Right renal pelvis (tissue), 4 donors: ENCODE results near the gene DNAJC5. TPM values are rescaled to one million over a fixed set of nuclear protein-coding genes. Genes with fewer than 3 reads are reported as not detected.
"Not testable (repeated sequence)": the region's sequence is repeated elsewhere in the genome, so short reads cannot be mapped to it uniquely, and the experiment has no call there.

Source experiments
- DNase-seq, 4 donors: peaks; one replicate each; pipeline ENCODE4 v3.0.0-alpha.2; 2013; ENCODE audit warnings: low read depth in 4 of 4, low spot score in 3 of 4, missing footprints in 1 of 4
- polyA plus RNA-seq, 4 donors: library from polyadenylated mRNA; unstranded; fragments of 120-200 nt; gene quantifications; one replicate each; pipeline ENCODE4 v1.2.1, GENCODE V29; 2013; ENCODE audit not compliant: insufficient read length in 4 of 4

The DNAJC5 gene
- polyA plus RNA-seq, 4 donors, result 28.3 to 34.5 (median 31.1) TPM

GRCh38 chr20:63900413-63900812 lies 5.5 kb downstream of the DNAJC5 start:
- DNase-seq, result no peak

DNA sequence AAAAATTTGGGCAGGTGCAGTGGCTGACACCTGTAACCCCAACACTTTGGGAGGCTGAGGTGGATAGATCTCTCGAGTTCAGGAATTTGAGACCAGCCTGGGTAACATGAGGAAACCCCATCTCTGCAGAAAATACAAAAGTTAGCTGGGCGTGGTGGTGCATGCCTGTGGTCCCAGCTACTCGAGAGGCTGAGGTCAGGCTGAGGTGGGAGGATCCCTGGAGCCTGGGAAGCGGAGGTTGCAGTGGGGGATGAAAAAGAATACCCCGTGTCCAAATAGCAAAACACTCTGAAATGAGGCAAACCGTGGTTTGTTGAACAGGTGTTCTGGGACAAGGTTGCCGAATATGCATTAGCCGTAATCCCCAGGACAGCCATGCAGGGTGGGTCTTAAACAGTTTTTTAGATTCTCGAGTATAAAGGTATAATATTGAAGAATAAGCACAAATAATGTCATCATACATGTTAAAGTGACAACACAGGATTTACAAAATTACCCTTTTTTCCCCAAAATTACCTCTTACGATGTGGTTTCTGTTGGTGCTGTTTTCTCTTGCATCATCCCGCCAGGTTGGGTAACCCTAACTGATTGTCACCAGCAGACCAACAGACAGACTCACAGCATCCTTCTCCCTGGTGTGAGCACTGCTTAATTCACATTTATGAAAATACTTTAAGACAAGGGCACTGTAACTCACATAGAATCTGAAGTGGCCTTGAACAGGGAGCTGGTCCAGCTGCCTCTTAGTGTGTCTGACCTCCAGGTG lies 9.1 kb downstream of the DNAJC5 start:
- DNase-seq, result no peak

DNA sequence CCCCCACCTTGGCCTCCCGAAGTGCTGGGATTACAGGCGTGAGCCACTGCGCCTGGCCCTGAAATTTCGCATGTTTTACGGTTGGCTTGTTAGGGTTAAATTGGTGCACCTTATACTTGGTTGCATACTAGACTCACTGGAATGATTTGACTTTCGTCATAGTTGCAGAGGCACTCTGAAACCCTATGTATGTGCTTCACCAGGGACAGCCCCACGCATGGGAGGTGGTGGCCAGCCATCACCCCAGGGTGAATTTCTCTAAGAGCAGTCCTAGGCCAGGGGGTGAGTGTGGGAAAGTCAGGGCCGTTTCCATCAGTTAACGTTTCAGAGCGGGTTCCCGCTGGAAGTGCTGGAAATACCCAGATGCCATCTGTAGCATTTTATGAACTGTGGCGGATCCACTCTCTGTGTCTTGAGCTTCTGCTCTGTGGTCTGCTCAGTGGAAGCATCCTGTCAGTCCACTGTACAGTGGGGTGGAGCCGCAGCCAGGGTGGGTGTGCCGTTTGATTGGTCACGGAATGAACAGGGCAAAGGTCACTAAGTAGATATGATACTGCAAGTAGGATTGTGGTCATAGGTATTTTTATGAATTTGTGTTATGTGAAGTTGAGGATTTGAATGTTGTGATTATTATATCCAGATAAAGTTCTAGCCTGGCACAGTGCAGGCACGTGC lies 13.2 kb downstream of the DNAJC5 start:
- DNase-seq, result no peak

- no peak for DNase-seq
Observed at GRCh38 chr20:63911176-63911575, 16.2 kb downstream of the DNAJC5 start.

DNA sequence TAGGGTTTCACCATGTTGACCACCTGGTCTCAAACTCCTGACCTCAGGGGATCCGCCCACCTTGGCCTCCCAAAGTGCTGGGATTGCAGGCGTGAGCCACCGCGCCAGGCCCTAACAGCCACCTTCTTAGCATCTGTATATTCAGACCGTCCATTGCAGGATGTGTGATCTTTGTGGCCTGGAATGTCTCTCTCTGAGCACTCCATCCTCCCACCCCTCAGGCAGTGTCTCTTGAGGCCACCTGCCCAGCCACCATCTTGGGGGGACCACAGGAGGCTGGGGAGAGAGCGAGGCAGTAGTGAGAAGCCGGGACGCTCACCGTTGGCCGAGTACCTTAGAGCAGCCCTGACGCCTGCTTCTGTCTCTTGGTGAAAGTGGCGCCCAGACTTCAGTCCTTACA lies 18.8 kb downstream of the DNAJC5 start:
- DNase-seq, result no peak

GRCh38 chr20:63915471-63915870 lies 20.5 kb downstream of the DNAJC5 start:
- DNase-seq, result no peak

GRCh38 chr20:63916371-63916939 lies 21.5 kb downstream of the DNAJC5 start:
- not testable (repeated sequence) for DNase-seq

DNA sequence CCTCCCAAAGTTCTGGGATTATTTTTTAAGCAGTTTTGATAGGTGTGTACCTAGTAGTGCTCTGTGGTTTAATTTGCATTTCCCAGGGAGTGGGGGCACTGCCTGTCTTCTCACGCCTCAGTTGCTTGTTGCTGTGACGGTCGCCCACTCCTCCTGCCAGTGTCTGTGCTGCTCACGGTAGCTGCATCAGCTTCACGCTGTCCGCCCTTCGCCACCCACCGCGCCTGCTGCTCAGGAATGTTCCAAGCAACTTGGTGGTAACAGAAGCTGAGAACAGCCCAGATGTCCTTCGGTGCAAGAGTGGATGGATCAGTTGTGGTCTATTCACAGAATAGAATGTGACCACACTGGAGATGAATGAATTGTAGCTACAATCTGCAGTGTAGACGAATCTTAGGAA lies 22.9 kb downstream of the DNAJC5 start:
- DNase-seq, result no peak

- no peak for DNase-seq
Observed at GRCh38 chr20:63919130-63919529, 24.2 kb downstream of the DNAJC5 start.

- DNase-seq, result no peak
Observed at GRCh38 chr20:63920226-63920625, 25.3 kb downstream of the DNAJC5 start.

DNA sequence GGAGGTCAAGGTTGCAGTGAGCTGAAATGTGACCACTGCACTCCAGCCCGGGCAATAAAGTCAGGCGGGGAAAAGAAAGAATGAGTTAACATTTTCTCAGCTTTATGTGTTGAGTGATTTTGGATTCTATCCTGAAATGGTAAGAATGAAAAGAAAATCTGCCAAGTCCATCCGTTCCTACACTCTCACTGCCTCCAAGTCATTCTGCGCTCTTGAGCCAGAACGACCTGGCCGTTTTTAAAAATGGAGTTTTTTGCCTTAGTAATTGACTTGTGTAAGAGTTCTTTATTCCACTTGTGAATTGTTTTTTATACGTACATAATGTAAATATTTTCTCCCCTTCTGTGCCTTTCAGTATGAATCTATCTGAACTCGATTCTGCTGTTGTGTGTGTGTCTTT lies 28.7 kb downstream of the DNAJC5 start:
- DNase-seq, result no peak

GRCh38 chr20:63924241-63924640 lies 29.3 kb downstream of the DNAJC5 start:
- no peak for DNase-seq

DNA sequence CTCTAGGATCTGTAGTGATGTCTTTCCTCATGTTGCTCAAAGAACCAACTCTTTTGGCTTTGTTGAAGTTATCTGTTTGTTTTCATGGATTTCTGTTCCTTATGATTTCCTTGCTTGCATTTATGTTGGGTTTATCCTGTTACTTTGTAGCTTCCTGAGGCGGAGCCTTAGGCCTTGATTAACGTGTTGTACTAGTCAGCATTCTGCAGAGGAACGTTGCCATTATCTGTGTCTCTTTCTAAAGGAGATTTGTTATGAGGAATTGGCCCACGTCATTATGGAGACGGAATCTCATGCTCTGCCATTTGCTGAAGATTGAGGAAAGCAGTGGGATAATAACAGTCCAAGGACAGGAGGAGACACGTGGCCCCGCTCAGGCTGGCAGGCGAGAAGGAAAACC lies 31.4 kb downstream of the DNAJC5 start:
- DNase-seq, result no peak

GRCh38 chr20:63929071-63929470 lies 34.1 kb downstream of the DNAJC5 start:
- no peak for DNase-seq

GRCh38 chr20:63929473-63929883 lies 34.6 kb downstream of the DNAJC5 start:
- not testable (repeated sequence) for DNase-seq

- DNase-seq, result no peak
Observed at GRCh38 chr20:63930971-63931553, 36.1 kb downstream of the DNAJC5 start.

DNA sequence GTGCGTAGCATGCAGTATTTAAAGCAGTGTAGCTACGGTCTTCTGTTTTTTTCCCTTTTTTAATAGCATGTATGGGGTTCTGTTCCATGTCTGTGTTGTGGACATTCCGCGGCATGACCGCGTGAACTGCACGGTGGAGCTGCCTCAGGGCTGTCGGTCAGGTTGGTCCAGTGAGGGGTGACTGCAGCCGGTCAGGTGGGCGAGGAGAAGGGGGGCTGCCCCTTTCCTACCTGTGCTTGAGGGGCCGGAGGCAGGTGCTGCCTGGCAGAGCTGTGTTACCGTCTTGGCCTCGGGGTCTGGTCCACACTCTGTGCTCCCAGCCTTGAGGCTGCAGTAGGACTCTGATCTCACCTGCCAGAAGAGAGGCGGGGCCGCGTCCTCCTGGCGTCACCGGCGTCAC lies 36.8 kb downstream of the DNAJC5 start:
- DNase-seq, result no peak

- DNase-seq, result no peak
Observed at GRCh38 chr20:63932606-63933160, 37.8 kb downstream of the DNAJC5 start.

DNA sequence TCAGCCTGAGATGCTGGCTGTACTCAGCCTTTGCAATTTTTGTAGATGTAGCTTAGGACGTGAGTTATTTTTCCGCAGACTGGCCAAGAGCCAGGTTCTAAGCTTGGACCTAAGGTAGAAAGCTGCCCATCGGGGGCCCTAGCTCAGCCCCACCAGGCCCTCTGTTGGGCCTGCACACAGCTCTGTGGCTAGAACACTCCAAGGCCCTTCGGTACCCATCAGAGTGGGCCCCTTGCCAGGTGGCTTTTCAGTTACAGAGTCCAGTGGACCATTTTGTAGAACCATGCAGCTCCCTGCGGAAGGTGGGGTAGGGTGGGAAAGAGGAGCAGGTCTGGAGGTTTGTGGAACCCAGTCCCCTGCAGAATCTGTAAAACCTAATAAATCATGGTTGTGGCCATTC lies 38.7 kb downstream of the DNAJC5 start:
- no peak for DNase-seq

DNA sequence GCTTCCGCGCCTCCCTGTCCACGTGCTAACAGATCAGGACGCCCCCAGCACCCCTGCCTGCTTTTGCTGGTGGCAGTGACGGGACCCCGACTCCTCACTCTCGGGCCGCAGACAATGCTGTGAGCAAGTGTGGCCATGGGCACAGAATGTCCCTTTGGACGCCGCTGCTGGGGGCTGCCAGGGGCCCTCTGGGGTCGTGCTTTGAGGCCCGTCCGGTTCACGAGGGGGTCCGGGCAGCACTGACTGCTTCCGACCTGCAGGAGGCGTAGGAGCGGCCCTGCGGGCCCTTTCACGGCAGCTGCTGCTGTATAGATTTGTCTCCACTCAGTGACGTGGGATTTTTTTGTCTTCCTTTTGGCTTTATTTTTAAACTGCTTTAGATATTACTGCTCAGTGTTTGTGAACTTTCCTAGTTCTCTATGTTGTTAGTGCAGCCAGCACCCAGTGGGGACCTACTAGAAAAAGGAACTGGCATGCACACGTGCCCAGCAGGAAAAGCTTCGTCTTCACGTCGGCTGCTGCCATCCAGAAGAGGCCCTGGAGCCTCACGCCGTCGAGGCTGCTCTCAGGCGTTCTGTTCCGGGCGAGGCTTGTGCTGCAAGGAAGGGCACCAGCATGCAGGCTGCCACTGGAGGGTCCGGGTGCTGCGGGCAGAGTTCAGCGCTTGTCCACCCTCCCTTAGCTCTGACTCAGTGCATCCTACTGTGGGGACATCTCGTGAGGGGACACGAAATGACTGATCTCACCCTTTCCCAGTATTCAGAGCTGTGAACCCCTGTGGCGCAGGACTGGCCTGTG lies 39.5 kb downstream of the DNAJC5 start:
- DNase-seq, result no peak
